A673 (cell line): ENCODE measurements around the gene RAP1B. TPM values are rescaled to one million over a fixed set of nuclear protein-coding genes. Genes with fewer than 3 reads are reported as not detected.

Source experiments
- Bru-seq: library from RNA; stranded (reverse); fragments of 400-500 nt; gene quantifications from one replicate; lab custom pipeline; 2021; lab: Mats Ljungman, UMichigan
- BruChase-seq, 2 experiments: library from RNA; stranded (reverse); fragments of 400-500 nt; gene quantifications; one replicate each; lab custom pipeline; 2021; lab: Mats Ljungman, UMichigan
- BruUV-seq: library from RNA; stranded (reverse); fragments of 400-500 nt; replicated peaks from 2 replicates; lab custom pipeline; 2021; lab: Mats Ljungman, UMichigan
- CTCF ChIA-PET: fragments of 300-600 bp; sonication (Branson Sonifier 250); formaldehyde crosslinking; loops from one replicate; lab custom pipeline; 2022; ENCODE audit warnings: antibody characterized with exemption; lab: Charles Lee
- POLR2A ChIA-PET: fragments of 300-600 bp; sonication (Branson Sonifier 250); formaldehyde crosslinking; loops from one replicate; lab custom pipeline; 2022; ENCODE audit warnings: antibody characterized with exemption; ENCODE audit not compliant: low non-redundant PET; lab: Charles Lee
- DNase-seq: peaks from one replicate; pipeline ENCODE4 v3.0.0-alpha.2; 2015; ENCODE audit warnings: low spot score
- H3K27ac ChIP-seq: fragments of 200-600 bp; sonication (generic); 2 replicates; pipeline ENCODE4 v1.5.1; 2016; ENCODE audit warnings: mixed run types, low read depth, mild to moderate bottlenecking, mixed read lengths, antibody characterized with exemption, low read length; ENCODE audit not compliant: poor library complexity, severe bottlenecking
- H3K27me3 ChIP-seq: fragments of 200-600 bp; sonication (generic); replicated peaks from 2 replicates; pipeline ENCODE4 v1.6.1; 2017; ENCODE audit warnings: mixed run types, low read depth, mild to moderate bottlenecking, mixed read lengths, antibody characterized with exemption, low read length; ENCODE audit not compliant: insufficient read depth, poor library complexity
- H3K36me3 ChIP-seq: fragments of 200-600 bp; sonication (generic); 2 replicates; pipeline ENCODE4 v1.6.1; 2016; ENCODE audit warnings: mixed run types, mild to moderate bottlenecking, mixed read lengths, antibody characterized with exemption, low read length; ENCODE audit not compliant: insufficient read depth, poor library complexity, severe bottlenecking
- H3K4me1 ChIP-seq: fragments of 200-600 bp; sonication (generic); 2 replicates; pipeline ENCODE4 v1.6.1; 2017; ENCODE audit warnings: mixed run types, mild to moderate bottlenecking, mixed read lengths, antibody characterized with exemption, low read length; ENCODE audit not compliant: insufficient read depth, poor library complexity, severe bottlenecking
- H3K4me3 ChIP-seq: fragments of 200-600 bp; sonication (generic); 2 replicates; pipeline ENCODE4 v1.5.1; 2016; ENCODE audit warnings: low read depth, mixed run types, mild to moderate bottlenecking, mixed read lengths, low read length; ENCODE audit not compliant: poor library complexity, severe bottlenecking
- H3K9me3 ChIP-seq: fragments of 200-600 bp; sonication (generic); 2 replicates; pipeline ENCODE4 v1.6.1; 2016; ENCODE audit warnings: mixed run types, low read depth, mild to moderate bottlenecking, mixed read lengths, antibody characterized with exemption, low read length; ENCODE audit not compliant: poor library complexity, severe bottlenecking
- CTCF ChIP-seq: fragments of 300-800, 200-600 bp; sonication (generic); conservative IDR thresholded peaks from 2 replicates; pipeline ENCODE4 v1.5.1; 2017; ENCODE audit warnings: low read depth, mild to moderate bottlenecking, antibody characterized with exemption, low read length, moderate library complexity, mixed read lengths
- EZH2 ChIP-seq: fragments of 200-600 bp; sonication (generic); IDR thresholded peaks from 2 replicates; pipeline ENCODE4 v1.6.1; 2017; ENCODE audit warnings: borderline replicate concordance, low read depth, mild to moderate bottlenecking, mixed read lengths, antibody characterized with exemption, low read length; ENCODE audit not compliant: poor library complexity, severe bottlenecking
- intact Hi-C: fragments of 100-400 bp; cut with micrococcal nuclease; formaldehyde crosslinking; loops from one replicate; pipeline ENCODE4 v1.10.0; 2022; ENCODE audit not compliant: unreplicated experiment
- long read RNA-seq: library from polyadenylated mRNA; stranded (forward); transcript quantifications from one replicate; pipeline ENCODE4 v2.0.0, GENCODE V29; 2022
- total RNA-seq: library from RNA; stranded (reverse); gene quantifications from 2 replicates; pipeline ENCODE4 v1.2.3, GENCODE V29; 2021

The RAP1B gene
- total RNA-seq (134 and 148 TPM in 2 replicates), Bru-seq, nascent RNA (percentile 93 among the genes with signal in this experiment), BruChase-seq, experiment 1, labeled RNA remaining after a 2-hour chase (percentile 95 among the genes with signal in this experiment), BruChase-seq, experiment 2, labeled RNA remaining after a 6-hour chase (percentile 94 among the genes with signal in this experiment)
- long read RNA-seq, full-length matches to known transcripts, result 308 of 329 reads
- long read RNA-seq, partial matches to known transcripts, result 3 of 329 reads
- long read RNA-seq, other reads (novel, unspliced or antisense), result 18 of 329 reads

- BruUV-seq, result no TSS peak
- peak; percentile 94 for DNase-seq
- Histone ChIP-seq H3K27me3 (no peaks in the 10 kb centered on the region), H3K36me3 (no peaks in the 10 kb centered on the region), H3K4me3 (peak within 1 kb of the TSS; percentile 91), H3K4me1 (peaks cover 23% of the 10 kb centered on the region), H3K9me3 (no peaks in the 10 kb centered on the region), H3K27ac (peak within 1 kb of the TSS; percentile 94)
- ChIA-PET CTCF (no interaction called here), POLR2A (interaction anchor here (0.6 to 0.7 kb wide), 2 partner anchors 177 to 478 kb away, joined by 4 read pairs; no protein-coding TSS in a partner anchor)
- intact Hi-C loops, result loop anchor here (5.0 kb wide), 3 partner anchors 67 to 253 kb away; no protein-coding TSS in a partner anchor
- no peak for TF ChIP-seq EZH2
- no peak for TF ChIP-seq CTCF
These were observed at the start of gene RAP1B for GRCh38 chr12:68610370-68611093. RAP1B (plus strand) TSS chr12:68610899; CDS start chr12:68648725, 37,826 bp downstream.

- TF ChIP-seq CTCF (no peak), EZH2 (no peak)
- H3K27me3 ChIP-seq, result no peaks in the 10 kb centered on the region
- POLR2A ChIA-PET, result no interaction called here
- H3K4me3 ChIP-seq, result no peak overlapping the region
- BruUV-seq, result no TSS peak
- no peak for DNase-seq
- intact Hi-C loops, result no loop called here
- CTCF ChIA-PET, result interaction anchor here (0.6 kb wide), 1 partner anchor 106 kb away, joined by 11 read pairs; no protein-coding TSS in a partner anchor
- no peaks in the 10 kb centered on the region for H3K4me1 ChIP-seq
- no peaks in the 10 kb centered on the region for H3K36me3 ChIP-seq
- H3K27ac ChIP-seq, result no peak overlapping the region
- no peaks in the 10 kb centered on the region for H3K9me3 ChIP-seq
These were observed 48.9 kb upstream of the RAP1B start for GRCh38 chr12:68561830-68562229.

GRCh38 chr12:68564166-68564565 is 46.5 kb upstream of the RAP1B start:
- intact Hi-C loops, result no loop called here

More at GRCh38 chr12:68564166-68564565, 46.5 kb upstream of the RAP1B start:
- Histone ChIP-seq H3K27ac (no peak overlapping the region), H3K36me3 (no peaks in the 10 kb centered on the region), H3K4me1 (no peaks in the 10 kb centered on the region), H3K9me3 (no peaks in the 10 kb centered on the region), H3K27me3 (no peaks in the 10 kb centered on the region), H3K4me3 (no peak overlapping the region)
- CTCF ChIA-PET, result no interaction called here
- POLR2A ChIA-PET, result no interaction called here
- DNase-seq, result no peak
- BruUV-seq, result no TSS peak
- TF ChIP-seq EZH2, result no peak
- TF ChIP-seq CTCF, result no peak
